Peyer's patch (tissue), 4 donors: ENCODE data around the gene TAAR2.

Source experiments
- POLR2A ChIP-seq, 2 donors: fragments of 450-650 bp; IDR thresholded peaks; one replicate each; pipeline ENCODE4 v1.5.1; 2017; ENCODE audit warnings: antibody characterized with exemption in 2 of 2, mild to moderate bottlenecking in 2 of 2, moderate library complexity in 2 of 2
- TF ChIP-seq, protein P1 (sequence below), 6 experiments: fragments of 450-650 bp in 4 of 6; fragments of 200-600 bp in 2 of 6; sonication (generic) in 1 of 6; IDR thresholded peaks; one replicate each; pipeline ENCODE4 v1.5.1; 2017 to 2019; ENCODE audit warnings: antibody characterized with exemption in 6 of 6, mild to moderate bottlenecking in 3 of 6, moderate library complexity in 1 of 6

GRCh38 chr6:132596201-132596600 is 27.9 kb downstream of the TAAR2 start:
- TF ChIP-seq, protein P1, sequence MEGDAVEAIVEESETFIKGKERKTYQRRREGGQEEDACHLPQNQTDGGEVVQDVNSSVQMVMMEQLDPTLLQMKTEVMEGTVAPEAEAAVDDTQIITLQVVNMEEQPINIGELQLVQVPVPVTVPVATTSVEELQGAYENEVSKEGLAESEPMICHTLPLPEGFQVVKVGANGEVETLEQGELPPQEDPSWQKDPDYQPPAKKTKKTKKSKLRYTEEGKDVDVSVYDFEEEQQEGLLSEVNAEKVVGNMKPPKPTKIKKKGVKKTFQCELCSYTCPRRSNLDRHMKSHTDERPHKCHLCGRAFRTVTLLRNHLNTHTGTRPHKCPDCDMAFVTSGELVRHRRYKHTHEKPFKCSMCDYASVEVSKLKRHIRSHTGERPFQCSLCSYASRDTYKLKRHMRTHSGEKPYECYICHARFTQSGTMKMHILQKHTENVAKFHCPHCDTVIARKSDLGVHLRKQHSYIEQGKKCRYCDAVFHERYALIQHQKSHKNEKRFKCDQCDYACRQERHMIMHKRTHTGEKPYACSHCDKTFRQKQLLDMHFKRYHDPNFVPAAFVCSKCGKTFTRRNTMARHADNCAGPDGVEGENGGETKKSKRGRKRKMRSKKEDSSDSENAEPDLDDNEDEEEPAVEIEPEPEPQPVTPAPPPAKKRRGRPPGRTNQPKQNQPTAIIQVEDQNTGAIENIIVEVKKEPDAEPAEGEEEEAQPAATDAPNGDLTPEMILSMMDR (IDR thresholded peaks at IDR 0.05): no peak
- TF ChIP-seq POLR2A (IDR thresholded peaks at IDR 0.05): no peak
